HuH-7.5 (cell line): ENCODE data around the gene RBM39.
A peak's percentile ranks its signal among the peaks of the same experiment; 100 is the strongest.

Source experiments
- DNase-seq: peaks from one replicate; pipeline ENCODE4 v3.0.0; 2011; ENCODE audit warnings: low spot score

Gene RBM39

GRCh38 chr20:35669221-35669620, 72.8 kb downstream of the RBM39 start:
- no peak for DNase-seq

DNA sequence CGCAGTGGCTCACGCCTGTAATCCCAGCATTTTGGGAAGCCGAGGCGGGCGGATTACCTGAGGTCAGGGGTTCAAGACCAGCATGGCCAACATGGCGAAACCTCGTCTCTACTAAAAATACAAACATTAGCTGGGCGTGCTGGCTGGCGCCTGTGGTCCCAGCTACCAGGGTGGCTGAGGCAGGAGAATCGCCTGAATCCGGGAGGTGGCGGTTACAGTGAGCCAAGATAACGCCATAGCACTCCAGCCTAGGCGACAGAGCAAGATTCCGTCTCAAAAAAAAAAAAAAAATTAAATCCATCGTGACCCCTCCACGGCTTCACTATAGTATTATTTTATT, 76.1 kb downstream of the RBM39 start:
- no peak for DNase-seq

DNA sequence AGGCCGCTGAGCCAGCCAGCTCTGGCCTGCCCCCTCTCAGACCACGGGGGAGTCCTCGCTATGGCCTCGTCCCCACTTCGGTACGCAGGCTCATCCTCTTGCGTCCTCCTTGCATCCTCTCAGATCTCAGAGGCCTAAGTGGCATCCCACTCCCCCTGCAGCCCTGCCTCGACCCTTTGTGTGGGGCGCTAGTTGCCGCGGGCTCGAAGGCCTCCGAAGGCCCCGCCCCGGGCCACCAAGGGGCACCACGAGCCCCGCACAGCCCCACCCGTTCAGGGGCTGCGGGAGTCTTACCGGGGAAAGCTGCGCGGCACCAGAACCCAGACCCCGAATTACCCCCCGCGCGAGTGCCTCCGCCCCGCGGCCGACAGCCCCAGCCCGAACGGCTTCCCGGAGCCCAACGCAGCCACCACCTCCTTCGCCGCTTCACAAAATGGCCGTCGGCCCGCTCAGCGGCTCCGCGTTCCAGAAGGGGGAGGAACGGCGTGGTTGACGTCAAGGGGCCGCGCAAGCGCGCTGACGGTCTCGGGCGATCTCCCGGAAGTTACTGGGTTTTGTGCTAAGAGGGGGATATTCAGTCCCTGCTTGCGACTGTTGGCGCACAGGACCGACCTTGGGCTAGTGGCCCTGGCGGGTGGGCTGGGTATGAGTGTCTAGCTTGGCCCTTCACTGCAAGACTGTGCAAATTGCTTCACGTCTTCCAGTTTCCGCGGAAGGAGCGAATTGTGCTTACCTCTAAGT, 77.4 kb downstream of the RBM39 start, which contains the start of the genes CPNE1 and RBM12:
Gene CPNE1 (minus strand): TSS at position 435 of the 741 bp plus-strand sequence. CDS start 31,977 bp downstream, outside the sequence.
Gene RBM12 (minus strand): TSS at position 435 of the 741 bp plus-strand sequence. CDS start 9,578 bp downstream, outside the sequence.
- DNase-seq: peak; percentile 98

DNA sequence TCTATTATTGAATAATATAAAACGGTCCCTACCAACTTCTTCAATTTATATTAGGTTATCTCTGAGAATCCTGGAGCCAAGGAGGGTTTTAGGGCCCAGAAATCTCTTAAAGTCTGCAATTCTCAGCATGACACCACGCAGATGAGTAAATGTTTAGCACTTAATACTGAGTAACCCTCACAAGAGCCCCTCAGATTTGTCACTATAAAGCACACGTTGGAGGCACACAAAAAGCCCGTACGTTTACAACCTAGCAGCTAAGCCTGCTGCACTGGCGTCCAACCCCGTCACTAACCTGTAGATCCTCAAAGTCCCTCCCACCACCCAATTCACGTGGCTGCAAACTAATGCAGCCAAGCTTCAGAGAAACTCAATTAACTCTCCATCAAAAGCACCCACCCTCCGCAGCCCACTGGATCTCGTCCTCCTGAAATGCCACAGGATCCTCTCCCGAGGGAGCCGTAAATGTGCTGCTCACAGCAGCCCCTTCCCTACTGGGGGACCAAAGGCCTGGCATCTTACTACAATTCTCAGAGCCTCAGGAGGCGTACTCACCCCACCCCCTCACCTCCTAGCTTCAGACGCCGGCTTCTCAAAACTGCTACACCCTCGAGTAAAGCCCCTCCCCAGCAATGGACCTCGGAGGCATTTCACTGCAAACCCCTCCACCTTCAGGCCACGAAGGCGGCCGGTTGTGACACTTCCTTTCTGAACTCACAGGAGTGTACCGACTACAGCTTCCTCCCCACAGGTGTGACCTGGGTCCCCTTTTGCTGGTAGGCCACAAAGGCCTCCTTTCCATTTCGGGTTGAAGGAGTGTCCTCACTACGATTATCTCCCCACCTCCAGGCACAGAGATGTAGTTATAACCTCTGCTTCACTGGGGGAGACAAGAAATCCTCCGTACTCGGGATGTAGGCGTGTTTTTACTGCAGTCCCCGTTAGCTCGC, 78.3 kb downstream of the RBM39 start:
- DNase-seq: peak; percentile 44

DNA sequence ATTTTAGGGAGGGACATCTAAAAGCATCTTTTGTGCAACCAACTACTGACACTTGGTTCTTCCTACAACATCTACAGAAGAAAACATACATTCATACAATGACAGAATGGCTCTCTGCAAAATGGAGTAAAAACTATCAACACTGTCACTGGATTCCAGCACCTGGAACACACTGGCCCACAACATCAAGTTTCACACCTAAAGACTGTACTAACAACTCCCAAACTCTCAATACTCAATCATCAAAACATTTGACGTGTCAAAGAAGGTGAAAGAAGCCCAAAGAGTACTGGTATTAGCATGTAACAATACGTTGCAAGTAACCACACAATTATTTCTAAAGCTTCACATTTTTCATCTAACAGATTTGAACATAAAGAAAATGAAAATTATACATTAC, 79.5 kb downstream of the RBM39 start:
- no peak for DNase-seq

GRCh38 chr20:35661908-35662307, 80.2 kb downstream of the RBM39 start:
- DNase-seq: no peak

GRCh38 chr20:35661053-35661452, 81.0 kb downstream of the RBM39 start:
- no peak for DNase-seq

GRCh38 chr20:35660122-35660937, 81.7 kb downstream of the RBM39 start:
- DNase-seq: no peak

- DNase-seq: no peak
These were observed 84.8 kb downstream of the RBM39 start for GRCh38 chr20:35657271-35657670.

GRCh38 chr20:35654415-35654814, 87.6 kb downstream of the RBM39 start:
- DNase-seq: no peak

DNA sequence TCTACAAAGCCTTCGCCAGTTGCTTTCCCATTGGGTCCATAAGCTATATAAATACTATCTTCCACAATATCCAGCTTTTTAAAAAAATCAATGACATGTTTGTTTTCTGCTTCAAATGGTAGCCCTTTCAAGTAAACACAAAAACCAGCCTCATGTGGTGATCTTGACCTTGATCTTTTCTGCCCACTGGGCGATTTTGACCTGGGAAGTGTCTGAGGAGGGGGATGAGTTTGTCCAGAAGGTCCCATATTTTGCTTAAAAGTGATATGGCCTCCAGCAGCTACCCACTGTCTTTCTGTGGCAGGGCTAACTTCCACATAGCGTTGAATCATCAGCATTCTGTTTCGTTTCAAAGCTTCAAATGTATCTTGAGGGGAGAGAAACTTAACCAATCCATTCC, 88.2 kb downstream of the RBM39 start:
- DNase-seq: no peak
